ENCODE measurements around the gene EFCAB14. TPM values are rescaled to one million over a fixed set of nuclear protein-coding genes. Genes with fewer than 3 reads are reported as not detected.

Gene EFCAB14
- total RNA-seq = 137 and 145 TPM in 2 replicates

GRCh38 chr1:46718727-46719622 lies at the start of gene EFCAB14:
EFCAB14 (minus strand) TSS chr1:46719114; CDS start chr1:46718087, 1,027 bp downstream.

GRCh38 chr1:46671554-46671953 lies 47.4 kb downstream of the EFCAB14 start, which contains the start of gene TEX38:
TEX38 (plus strand) TSS chr1:46671854; CDS start chr1:46671935, 81 bp downstream.

GRCh38 chr1:46667782-46668760 lies 50.8 kb downstream of the EFCAB14 start, which contains the start of gene ATPAF1:
ATPAF1 (minus strand) TSS chr1:46668364; CDS start chr1:46668322, 42 bp downstream.

Other genes starting within 250 kb of the EFCAB14 start
- gene DMBX1, start 229.3 kb downstream of the EFCAB14 start, total RNA-seq = not detected in 2 replicates
- gene KNCN, start 167.5 kb downstream of the EFCAB14 start, total RNA-seq = not detected in 2 replicates
- gene MKNK1, start 114.8 kb downstream of the EFCAB14 start, total RNA-seq = 27.2 and 30.3 TPM in 2 replicates
- gene MOB3C, start 102.3 kb downstream of the EFCAB14 start, total RNA-seq = 4.4 and 5.1 TPM in 2 replicates
- gene ATPAF1, start 50.8 kb downstream of the EFCAB14 start, total RNA-seq = 47.2 and 52.7 TPM in 2 replicates
- gene TEX38, start 47.3 kb downstream of the EFCAB14 start, total RNA-seq = not detected in 2 replicates
- not detected in 2 replicates for gene CYP4B1, start 79.9 kb upstream of the EFCAB14 start, total RNA-seq
- not detected in 2 replicates for gene CYP4A11, start 222.4 kb upstream of the EFCAB14 start, total RNA-seq